ENCODE results near the gene OSBPL10.

Gene OSBPL10

GRCh38 chr3:31740397-31740796 is 240.7 kb downstream of the OSBPL10 start:
- no peak for DNase-seq (ENCODE audit: low spot score)

- no peak for DNase-seq (ENCODE audit: low spot score)
These were observed 242.7 kb downstream of the OSBPL10 start for GRCh38 chr3:31738412-31738811.

DNA sequence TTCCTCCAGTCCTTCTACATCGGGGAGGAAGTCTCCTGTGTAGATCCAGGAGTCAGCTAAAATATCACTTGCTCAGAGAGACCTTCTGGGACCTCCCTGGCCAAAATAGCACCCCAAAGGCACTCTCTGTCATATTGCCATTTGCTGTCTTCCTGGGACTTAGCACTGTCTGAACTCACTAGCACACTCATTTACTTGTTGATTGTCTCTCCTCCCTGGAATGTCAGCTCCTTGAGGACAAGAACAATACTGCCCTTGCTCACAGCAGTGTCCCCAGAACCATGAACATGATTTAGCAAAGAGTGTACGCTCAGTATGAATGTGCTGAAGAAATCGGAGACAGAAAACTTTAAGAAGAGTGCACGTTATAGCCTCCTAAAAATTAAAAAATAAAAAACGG is 245.4 kb downstream of the OSBPL10 start:
- DNase-seq (ENCODE audit: low spot score): no peak

- peak; percentile 58 for DNase-seq (ENCODE audit: low spot score)
These were observed 247.8 kb downstream of the OSBPL10 start for GRCh38 chr3:31733234-31733667.

GRCh38 chr3:31732548-31732947 is 248.5 kb downstream of the OSBPL10 start:
- no peak for DNase-seq (ENCODE audit: low spot score)

DNA sequence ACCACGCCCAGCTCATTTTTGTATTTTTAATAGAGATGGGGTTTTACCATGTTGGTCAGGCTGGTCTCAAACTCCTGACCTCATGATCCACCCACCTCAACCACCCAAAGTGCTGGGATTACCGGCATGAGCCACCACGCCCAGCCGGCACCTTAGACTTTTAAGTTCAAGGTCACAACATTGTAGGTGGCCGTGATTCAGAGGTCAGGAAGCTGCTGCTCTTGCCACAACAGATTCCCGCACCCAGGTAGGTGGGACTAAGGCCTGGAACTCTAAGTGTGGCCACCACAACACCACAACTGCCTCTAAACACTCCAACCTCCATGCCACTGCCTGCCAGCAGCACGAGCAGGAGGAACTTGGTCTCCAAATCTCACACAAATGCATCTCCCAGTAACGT is 251.5 kb downstream of the OSBPL10 start:
- DNase-seq (ENCODE audit: low spot score): peak; percentile 11

DNA sequence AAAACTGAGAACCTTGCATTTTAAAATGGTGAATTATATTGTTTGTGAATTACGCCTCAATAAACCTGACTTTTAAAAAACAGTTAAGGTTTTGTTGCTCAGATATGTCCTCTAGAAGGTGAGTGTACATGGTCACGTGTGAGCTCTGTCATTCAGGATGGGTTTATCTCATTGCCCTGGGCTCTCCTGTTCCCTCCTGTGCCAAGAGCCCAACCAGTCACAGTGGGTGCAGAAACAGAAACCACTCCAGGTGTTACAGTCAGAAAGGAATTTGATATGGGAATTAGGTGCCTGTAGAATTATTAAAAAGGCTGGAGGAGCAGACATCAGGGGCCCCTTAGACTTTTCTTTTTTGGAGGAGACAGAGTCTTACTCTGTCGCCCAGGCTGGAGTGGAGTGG is 252.0 kb downstream of the OSBPL10 start:
- peak; percentile 52 for DNase-seq (ENCODE audit: low spot score)

- DNase-seq (ENCODE audit: low spot score): no peak
These were observed 252.7 kb downstream of the OSBPL10 start for GRCh38 chr3:31728403-31728802.

DNA sequence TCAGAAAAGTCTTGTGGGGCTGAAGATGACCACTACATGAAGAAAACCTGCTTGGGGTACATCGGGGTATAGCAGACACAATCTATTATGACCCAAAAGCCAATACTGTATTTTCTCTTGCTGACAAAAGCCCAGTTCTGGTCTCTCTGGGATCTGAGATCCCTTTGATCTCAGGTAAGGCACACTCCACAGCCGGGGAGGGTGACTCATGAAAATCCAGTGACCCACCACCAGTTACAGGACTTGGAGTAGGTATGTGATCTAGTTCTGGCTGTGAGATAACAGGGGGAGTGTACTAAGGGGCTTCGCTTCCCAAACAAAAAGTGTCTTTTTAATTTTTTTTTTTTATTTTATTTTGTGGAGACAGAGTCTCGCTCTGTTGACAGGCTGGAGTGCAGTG is 255.1 kb downstream of the OSBPL10 start:
- DNase-seq (ENCODE audit: low spot score): no peak

- no peak for DNase-seq (ENCODE audit: low spot score)
These were observed 255.5 kb downstream of the OSBPL10 start for GRCh38 chr3:31725568-31725967.

GRCh38 chr3:31724651-31725050 is 256.4 kb downstream of the OSBPL10 start:
- peak; percentile 7 for DNase-seq (ENCODE audit: low spot score)

- no peak for DNase-seq (ENCODE audit: low spot score)
These were observed 256.9 kb downstream of the OSBPL10 start for GRCh38 chr3:31724116-31724515.

GRCh38 chr3:31723701-31724100 is 257.4 kb downstream of the OSBPL10 start:
- DNase-seq (ENCODE audit: low spot score): no peak

DNA sequence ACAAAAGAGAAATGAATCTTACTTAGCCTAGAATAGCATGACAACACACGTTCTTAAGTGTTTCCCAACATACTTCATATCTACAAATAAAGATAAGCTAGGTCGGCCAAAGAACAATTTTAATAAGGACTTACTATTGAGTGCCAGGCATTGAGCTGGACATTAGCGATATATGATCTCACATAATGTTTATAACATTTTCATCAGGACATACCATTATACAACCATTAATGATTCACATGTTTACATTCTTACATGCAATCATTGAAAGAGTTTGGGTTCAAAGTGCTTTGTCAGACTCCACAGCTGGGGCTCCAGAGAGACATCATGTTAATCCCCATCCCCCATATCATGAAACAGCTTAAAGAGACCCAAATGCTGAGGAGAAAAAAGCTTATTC is 259.4 kb downstream of the OSBPL10 start:
- DNase-seq (ENCODE audit: low spot score): no peak

DNA sequence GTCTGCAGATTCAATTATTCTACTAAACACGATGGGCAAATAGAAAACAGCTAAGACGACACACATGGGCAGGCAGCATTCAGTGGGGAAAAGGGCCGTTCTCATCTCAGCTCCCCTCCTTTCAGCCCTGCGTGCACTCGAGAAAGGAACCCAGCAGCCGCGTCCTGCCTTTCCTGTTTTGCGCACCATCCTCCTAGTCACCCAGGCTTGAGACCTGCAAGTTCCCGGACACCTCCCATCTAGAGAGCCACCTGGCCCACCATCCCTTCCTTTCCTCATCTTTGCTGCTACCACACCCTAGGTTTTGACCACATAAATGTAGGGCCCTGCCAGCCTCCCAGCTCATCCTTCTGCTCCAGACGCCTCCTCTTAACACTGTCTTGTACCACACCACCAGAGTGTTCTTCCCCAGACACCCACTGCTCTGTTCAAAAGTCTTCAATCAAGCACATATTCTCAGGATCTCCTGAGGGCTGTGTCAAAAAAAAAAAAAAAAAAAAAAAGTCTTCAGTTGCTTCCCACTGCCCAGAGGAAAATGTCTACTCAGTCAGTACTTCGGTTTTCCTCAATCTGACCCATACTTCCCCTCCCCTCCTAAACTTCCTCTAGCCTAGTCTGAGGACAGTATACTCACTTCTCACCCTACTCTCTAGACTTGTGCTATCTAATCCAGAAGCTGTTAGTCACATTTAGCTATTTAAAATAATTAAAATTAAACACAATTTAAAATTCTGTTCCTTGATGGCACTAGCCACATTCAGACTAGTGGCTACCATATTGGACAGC is 266.4 kb downstream of the OSBPL10 start:
- DNase-seq (ENCODE audit: low spot score): no peak

- DNase-seq (ENCODE audit: low spot score): no peak
These were observed 267.2 kb downstream of the OSBPL10 start for GRCh38 chr3:31713816-31714215.

DNA sequence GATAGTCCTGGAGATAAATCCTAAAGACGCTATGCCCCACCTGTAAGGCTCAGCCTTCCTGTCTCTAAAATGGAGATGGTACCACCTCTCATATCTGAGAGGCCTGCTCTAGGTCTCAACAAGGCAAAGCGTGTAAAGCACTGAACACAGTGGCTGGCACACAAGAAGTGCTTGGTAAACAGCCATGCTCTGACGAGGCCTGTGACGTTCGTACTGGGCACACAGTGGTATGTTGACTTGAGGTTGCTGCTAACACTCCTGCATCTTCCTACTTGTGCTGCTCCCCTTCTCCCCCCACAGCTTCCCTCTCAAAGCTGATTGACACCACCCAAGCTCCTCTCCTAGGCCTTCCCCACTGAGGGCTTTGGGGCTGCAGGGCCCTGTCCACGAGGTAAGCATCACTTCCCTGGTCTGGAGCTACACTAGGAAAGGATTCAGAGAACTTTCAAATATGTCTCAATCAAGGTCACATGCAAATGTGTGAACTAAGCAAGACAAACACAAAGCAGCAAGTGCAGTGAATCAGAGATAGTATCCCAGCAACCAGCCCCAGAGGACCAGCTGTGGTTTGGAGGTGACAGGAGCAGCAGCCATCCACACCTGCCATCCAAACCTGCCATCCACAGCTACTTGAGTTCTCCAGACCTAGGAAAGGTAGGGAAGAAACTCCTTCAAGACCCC is 270.8 kb downstream of the OSBPL10 start:
- peak; percentile 31 for DNase-seq (ENCODE audit: low spot score)

DNA sequence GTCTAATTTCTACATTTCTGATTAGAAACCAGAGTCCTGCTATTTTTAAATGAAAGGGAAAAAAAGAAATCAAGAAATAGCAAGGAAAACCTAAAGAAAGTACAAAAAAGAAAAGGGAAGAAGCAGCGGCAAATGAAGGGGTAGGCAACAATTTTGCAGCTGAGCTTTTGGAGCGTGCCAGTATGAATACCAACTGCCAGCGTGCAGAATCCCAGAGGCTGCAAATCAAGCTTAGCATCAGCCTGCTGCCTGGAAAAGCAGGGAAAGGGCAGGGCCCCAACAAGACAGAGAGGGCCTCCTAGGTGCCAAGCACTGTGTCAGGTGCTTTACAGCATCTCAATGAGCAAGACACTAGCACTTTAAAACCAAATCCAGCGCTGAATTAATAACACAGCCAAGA is 271.5 kb downstream of the OSBPL10 start:
- DNase-seq (ENCODE audit: low spot score): no peak

DNA sequence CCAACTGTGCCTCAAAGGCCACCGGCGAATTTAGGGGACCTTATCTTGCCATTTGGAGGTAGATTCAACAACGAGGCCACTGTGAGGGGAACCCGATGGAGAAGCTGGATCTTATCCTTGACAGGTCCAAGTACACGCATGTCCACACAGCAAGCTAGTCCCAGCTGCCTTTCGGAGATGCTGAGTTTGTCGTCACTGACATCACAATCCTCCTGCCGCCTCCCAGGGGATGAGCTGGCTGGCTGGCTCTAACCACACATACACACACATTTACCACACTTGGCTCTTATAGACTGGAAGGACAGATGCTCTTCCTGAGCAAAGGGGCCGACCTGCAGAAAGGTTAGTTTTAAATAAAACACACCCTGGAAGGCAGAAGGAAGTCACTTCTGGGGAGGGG is 272.1 kb downstream of the OSBPL10 start:
- DNase-seq (ENCODE audit: low spot score): no peak

GRCh38 chr3:31707286-31707685 is 273.8 kb downstream of the OSBPL10 start:
- DNase-seq (ENCODE audit: low spot score): no peak

GRCh38 chr3:31705736-31706135 is 275.3 kb downstream of the OSBPL10 start:
- no peak for DNase-seq (ENCODE audit: low spot score)

- peak; percentile 83 for DNase-seq (ENCODE audit: low spot score)
These were observed 276.4 kb downstream of the OSBPL10 start for GRCh38 chr3:31704591-31705179.

GRCh38 chr3:31704156-31704555 is 276.9 kb downstream of the OSBPL10 start:
- peak; percentile 4 for DNase-seq (ENCODE audit: low spot score)
